IPS-20b (cell line): ENCODE data around the gene CD47.

Source experiments
- H3K27ac ChIP-seq: one replicate; pipeline ENCODE4 v1.5.1; 2013; ENCODE audit warnings: low read length
- H3K27me3 ChIP-seq: 2 replicates; pipeline ENCODE4 v1.6.1; 2013; ENCODE audit warnings: mild to moderate bottlenecking, low read length, inconsistent platforms; ENCODE audit not compliant: insufficient read depth
- H3K36me3 ChIP-seq: 2 replicates; pipeline ENCODE4 v1.6.1; 2013; ENCODE audit warnings: low read depth, mild to moderate bottlenecking, inconsistent platforms, low read length, moderate library complexity; ENCODE audit not compliant: insufficient read depth
- H3K4me1 ChIP-seq: 2 replicates; pipeline ENCODE4 v1.6.1; 2013; ENCODE audit warnings: mild to moderate bottlenecking, control low read depth, inconsistent platforms, low read length, moderate library complexity; ENCODE audit not compliant: insufficient read depth
- H3K4me3 ChIP-seq: 2 replicates; pipeline ENCODE4 v1.5.1; 2013; ENCODE audit warnings: mild to moderate bottlenecking, low read length, inconsistent platforms
- H3K9ac ChIP-seq: 2 replicates; pipeline ENCODE4 v1.6.1; 2013; ENCODE audit warnings: low read depth, mild to moderate bottlenecking, inconsistent platforms, low read length, moderate library complexity
- H3K9me3 ChIP-seq: 2 replicates; pipeline ENCODE4 v1.6.1; 2013; ENCODE audit warnings: mild to moderate bottlenecking, low read depth, low read length, inconsistent platforms; ENCODE audit not compliant: insufficient read depth

CD47 gene

DNA sequence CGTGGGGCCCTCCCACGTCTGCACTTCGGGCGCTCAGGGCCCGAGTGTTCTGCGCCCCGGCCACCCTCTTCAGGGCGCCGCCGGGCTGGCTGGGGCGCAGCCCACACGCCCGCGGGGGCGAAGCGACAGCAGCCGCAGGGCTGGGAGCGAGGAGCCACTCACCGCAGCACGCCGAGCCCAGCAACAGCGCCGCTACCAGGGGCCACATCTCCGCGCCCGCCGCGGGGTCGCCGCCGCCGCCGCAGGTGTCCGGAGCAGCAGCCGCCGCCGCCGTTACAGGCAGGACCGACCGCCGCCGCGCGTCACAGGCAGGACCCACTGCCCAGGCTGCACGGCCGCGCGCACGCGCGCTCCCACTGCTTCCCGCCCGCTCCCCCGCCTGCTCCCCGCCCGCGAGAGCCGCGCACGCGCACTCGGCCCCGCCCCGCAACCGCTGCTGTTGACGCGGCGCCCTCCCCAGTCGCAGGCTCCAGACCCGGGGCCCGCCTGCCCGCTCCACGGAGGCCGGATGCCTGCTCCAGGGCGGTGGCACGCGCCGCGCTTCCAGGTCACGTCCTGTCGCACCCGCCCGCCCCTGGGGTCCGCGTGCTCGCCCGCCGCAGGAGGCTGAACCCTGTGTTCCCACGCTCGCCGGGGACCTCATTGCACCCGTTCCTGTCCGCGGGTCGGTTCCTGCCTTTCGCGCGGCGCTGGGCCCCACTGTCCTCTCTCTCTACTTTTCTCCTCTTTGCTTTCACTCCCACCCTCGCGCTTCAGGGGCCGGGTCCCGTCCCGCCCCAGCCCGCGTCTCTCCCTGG is at the start of gene CD47:
TSS of gene CD47 (minus strand) at position 331 of the 797 bp plus-strand sequence. CDS start at position 208, 123 bp downstream.
- Histone ChIP-seq H3K4me3 (peak within 1 kb of the TSS; percentile 94), H3K4me1 (no peaks in the 10 kb centered on the region), H3K9me3 (no peaks in the 10 kb centered on the region), H3K9ac (peak within 1 kb of the TSS; percentile 68; the same call in 1 of the 2 replicates), H3K27ac (no peak within 1 kb of the TSS), H3K27me3 (peaks cover 49% of the 10 kb centered on the region), H3K36me3 (no peaks in the 10 kb centered on the region)

DNA sequence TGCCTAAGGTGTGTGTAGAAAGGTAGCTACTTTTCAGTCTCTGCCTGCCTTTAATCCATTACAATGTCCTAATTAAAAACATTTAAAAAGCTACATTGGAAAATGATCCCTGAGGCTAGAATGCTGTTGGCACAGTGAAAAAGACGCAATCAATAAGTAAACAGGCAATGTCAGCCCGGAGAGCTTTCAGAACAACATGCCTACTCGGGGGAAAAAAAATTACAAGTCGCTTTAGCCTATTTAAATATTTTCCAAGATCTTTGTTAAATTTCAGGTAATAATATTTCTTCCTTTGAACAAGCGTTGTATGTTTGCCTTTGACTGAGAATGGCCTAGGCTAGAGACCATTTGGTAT is 46.6 kb upstream of the CD47 start:
- Histone ChIP-seq H3K27me3 (no peaks in the 10 kb centered on the region), H3K27ac (no peak overlapping the region), H3K36me3 (no peaks in the 10 kb centered on the region)

DNA sequence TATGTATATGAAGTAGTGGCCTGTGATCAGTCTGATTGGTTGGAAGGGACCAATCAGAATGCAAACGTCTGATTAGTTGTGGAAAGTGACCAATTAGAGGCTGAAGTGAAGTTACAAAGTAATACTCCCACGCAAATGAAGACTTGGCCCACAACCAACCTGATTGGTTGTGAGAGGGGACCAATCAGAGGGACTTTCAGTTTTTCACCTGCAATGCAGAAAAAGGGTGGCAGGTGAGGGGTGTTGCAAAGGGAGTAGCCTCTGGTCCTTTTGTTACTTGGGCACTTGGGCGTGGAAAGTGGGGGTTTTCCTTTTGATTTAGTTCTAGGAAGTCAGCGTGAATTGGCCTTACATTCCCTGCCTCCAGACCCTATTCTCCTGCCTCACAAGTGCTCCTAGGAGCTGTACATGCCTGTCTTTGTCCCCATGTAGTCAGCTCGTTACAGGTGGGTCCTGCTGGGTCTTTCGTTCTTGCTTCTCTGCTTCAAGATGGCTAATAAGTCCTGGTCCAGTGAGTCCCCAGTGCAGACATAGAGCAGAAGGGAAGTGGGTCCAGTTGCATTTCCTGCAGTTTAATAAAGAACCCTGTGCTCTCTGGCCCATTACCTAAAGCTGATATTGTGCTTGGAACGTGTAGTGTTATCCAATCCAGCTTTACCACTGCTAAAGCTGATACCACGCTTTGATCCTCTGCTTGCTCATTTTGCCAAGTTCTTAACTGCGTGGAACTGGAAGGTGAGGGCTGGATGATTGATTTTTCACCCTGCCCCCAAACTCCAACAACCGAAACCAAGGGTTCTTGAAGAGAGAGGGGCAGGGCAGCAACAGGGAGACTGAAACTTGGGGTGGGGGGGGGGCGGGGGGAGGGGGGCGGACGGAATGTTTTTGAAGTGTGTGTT is 46.0 kb upstream of the CD47 start:
- no peak overlapping the region for H3K9ac ChIP-seq
- no peak overlapping the region for H3K27ac ChIP-seq
- H3K9me3 ChIP-seq: no peaks in the 10 kb centered on the region
- 0 out of 2 replicates have a peak, but pooled peaks cover 3% of the 10 kb centered on the region for H3K4me1 ChIP-seq
- no peaks in the 10 kb centered on the region for H3K27me3 ChIP-seq
- H3K36me3 ChIP-seq: no peaks in the 10 kb centered on the region
- no peak overlapping the region for H3K4me3 ChIP-seq

More for the DNA sequence above, 46.6 kb upstream of the CD47 start:
- Histone ChIP-seq H3K9ac (no peak overlapping the region), H3K4me1 (0 out of 2 replicates have a peak, but pooled peaks cover 3% of the 10 kb centered on the region), H3K4me3 (no peak overlapping the region), H3K9me3 (no peaks in the 10 kb centered on the region)

DNA sequence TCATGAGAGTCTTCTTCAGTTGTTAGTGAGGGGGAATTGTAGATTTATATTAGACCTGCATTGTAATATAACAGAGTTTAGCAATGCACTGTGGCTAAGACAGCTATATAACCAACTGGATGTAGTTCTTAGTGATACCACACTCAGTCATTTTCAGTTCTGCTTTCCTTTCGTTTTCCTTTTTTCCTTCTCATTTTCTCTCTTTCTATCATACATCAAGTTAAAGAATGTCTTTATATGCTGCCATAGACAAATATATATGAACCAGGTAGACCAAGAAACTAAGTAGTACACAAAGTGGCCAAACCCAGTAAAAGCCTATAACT is 43.7 kb upstream of the CD47 start:
- Histone ChIP-seq H3K9ac (no peak overlapping the region), H3K4me3 (no peak overlapping the region), H3K27ac (no peak overlapping the region), H3K9me3 (no peaks in the 10 kb centered on the region), H3K36me3 (no peaks in the 10 kb centered on the region), H3K4me1 (0 out of 2 replicates have a peak, but pooled peaks cover 3% of the 10 kb centered on the region), H3K27me3 (no peaks in the 10 kb centered on the region)

DNA sequence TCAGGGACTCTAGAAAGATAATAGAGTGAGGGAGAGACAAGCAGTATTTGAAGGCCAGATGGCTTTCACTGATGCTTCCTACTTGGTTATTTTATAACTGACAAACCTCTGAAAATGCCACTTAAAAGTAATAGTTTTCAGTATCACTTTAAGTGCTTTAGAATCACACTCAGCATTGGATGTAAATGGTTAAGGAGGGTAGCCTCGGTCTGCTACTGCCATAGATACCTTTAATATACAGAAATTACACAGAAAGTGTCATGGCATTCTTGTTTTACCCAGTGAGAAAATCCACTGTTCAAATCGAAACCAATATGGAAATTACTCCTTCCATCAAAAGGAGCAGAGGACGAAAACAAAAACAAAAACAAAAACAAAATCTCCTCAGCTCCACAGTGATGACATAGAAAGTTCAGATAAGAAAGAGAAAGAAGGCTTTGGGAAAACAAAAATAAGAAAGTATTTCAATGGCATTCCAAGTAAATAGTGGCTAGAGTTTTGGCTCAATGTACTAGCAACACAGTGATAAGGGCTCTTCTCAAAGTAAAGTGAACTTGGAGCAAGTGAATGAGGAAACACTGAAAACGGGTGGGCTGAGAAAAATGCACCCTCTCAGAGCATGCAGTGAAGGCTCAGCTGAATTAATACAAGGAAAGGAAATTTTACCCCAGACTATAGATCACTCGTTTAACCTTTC is 43.2 kb upstream of the CD47 start:
- H3K4me1 ChIP-seq: 0 out of 2 replicates have a peak, but pooled peaks cover 3% of the 10 kb centered on the region
- no peaks in the 10 kb centered on the region for H3K9me3 ChIP-seq
- no peak overlapping the region for H3K4me3 ChIP-seq
- no peak overlapping the region for H3K9ac ChIP-seq
- no peak overlapping the region for H3K27ac ChIP-seq
- no peaks in the 10 kb centered on the region for H3K27me3 ChIP-seq
- no peaks in the 10 kb centered on the region for H3K36me3 ChIP-seq

- H3K4me3 ChIP-seq: no peak overlapping the region
- H3K27ac ChIP-seq: no peak overlapping the region
- H3K27me3 ChIP-seq: no peaks in the 10 kb centered on the region
- no peaks in the 10 kb centered on the region for H3K9me3 ChIP-seq
- 0 out of 2 replicates have a peak, but pooled peaks cover 3% of the 10 kb centered on the region for H3K4me1 ChIP-seq
- H3K36me3 ChIP-seq: no peaks in the 10 kb centered on the region
- H3K9ac ChIP-seq: no peak overlapping the region
Observed at GRCh38 chr3:108133048-108133369, 42.2 kb upstream of the CD47 start.

DNA sequence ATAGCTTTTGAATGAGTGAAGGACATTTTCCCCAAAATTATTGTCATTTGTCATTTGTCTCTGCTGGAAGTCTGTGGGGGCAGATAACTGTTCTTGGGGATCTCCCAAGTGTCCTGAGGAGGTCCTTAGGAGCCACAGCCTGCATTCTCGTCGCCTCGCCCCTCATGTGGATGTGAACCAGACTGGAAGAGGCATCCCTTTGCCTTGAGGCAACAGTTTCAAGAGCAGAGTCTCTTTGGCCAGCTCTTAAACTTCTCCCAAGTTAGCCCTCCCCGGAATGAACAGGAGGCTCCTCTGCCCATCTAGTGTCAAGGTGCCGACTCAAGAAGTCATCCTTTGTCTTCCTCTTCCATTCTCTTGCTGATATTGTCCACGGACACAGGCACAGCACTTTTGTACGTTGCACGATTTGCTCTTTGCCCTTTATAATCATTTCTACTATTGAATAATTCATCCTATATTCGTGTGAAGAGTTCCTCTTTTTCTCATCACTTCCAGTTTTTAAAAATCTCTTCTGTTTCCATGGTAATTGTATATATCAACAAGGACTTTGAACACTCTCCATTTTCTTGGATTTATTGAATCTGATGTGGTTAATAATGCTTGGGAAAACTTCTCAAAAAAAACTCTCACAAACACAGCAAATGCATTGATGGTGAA is 40.8 kb upstream of the CD47 start:
- H3K27ac ChIP-seq: no peak overlapping the region
- H3K27me3 ChIP-seq: no peaks in the 10 kb centered on the region
- no peaks in the 10 kb centered on the region for H3K36me3 ChIP-seq
- H3K9ac ChIP-seq: no peak overlapping the region
- H3K4me1 ChIP-seq: no peaks in the 10 kb centered on the region
- no peak overlapping the region for H3K4me3 ChIP-seq
- H3K9me3 ChIP-seq: no peaks in the 10 kb centered on the region

- Histone ChIP-seq H3K27ac (no peak overlapping the region), H3K9ac (no peak overlapping the region), H3K27me3 (no peaks in the 10 kb centered on the region), H3K4me1 (no peaks in the 10 kb centered on the region), H3K36me3 (no peaks in the 10 kb centered on the region), H3K4me3 (no peak overlapping the region), H3K9me3 (no peaks in the 10 kb centered on the region)
Observed at GRCh38 chr3:108130701-108131474, 40.1 kb upstream of the CD47 start.

GRCh38 chr3:108130236-108130635 is 39.4 kb upstream of the CD47 start:
- Histone ChIP-seq H3K4me1 (no peaks in the 10 kb centered on the region), H3K9me3 (no peaks in the 10 kb centered on the region), H3K4me3 (no peak overlapping the region), H3K27ac (no peak overlapping the region), H3K36me3 (no peaks in the 10 kb centered on the region), H3K27me3 (no peaks in the 10 kb centered on the region), H3K9ac (no peak overlapping the region)

DNA sequence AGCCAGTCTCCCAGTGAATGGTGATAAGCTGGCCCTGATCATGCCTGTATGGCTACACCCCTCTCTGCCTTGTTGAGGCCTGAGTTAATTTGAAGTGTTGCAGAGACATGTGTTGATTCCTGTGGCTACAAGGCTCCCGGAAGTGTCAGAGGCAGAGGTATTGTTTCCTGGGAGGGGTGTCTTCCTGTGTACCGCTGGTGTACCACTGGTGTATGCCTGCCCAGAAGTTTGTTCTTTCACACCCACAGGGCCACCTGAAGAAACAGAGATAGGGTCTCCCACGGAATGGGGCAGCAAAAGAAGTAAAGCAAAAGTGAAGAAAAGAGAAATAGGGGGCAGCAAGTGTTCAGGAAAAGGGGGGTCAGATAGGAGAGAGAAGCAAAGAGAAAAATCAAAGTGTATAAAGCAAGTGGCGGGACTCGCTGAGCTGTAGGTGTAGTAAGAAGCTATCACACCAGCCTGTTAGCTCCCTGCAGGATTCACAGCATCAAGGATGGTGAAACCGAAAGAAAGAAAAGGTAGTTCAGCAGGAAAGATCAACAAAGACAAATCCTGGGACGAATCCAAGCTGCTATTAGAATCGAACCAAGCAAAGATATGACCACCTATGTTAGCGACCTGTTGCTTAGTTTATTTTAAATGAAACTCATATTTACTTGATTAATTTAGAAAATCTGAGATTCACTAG is 36.6 kb upstream of the CD47 start:
- no peak overlapping the region for H3K27ac ChIP-seq
- no peaks in the 10 kb centered on the region for H3K9me3 ChIP-seq
- no peak overlapping the region for H3K4me3 ChIP-seq
- no peaks in the 10 kb centered on the region for H3K36me3 ChIP-seq
- H3K4me1 ChIP-seq: peaks cover 4% of the 10 kb centered on the region; the same call in 1 of the 2 replicates
- no peaks in the 10 kb centered on the region for H3K27me3 ChIP-seq
- H3K9ac ChIP-seq: no peak overlapping the region
